Gastroesophageal sphincter (tissue), 3 donors: ENCODE data around the gene ANXA1.

ENCODE experiments used
- CTCF ChIP-seq, 4 experiments: fragments of 200-600 bp in 2 of 4; fragments of 450-650 bp in 2 of 4; sonication (generic) in 1 of 4; IDR thresholded peaks; one replicate each; pipeline ENCODE4 v1.5.1; 2017 to 2019; ENCODE audit warnings: antibody characterized with exemption in 4 of 4, mild to moderate bottlenecking in 2 of 4, moderate library complexity in 2 of 4
- EP300 ChIP-seq: sonication (generic); formaldehyde crosslinking; IDR thresholded peaks from one replicate; pipeline ENCODE4 v1.6.1; 2017; ENCODE audit warnings: antibody characterized with exemption, mild to moderate bottlenecking
- POLR2A ChIP-seq, 2 donors: fragments of 450-650 bp; IDR thresholded peaks; one replicate each; pipeline ENCODE4 v1.6.1; 2017; ENCODE audit warnings: antibody characterized with exemption in 2 of 2, mild to moderate bottlenecking in 2 of 2, moderate library complexity in 1 of 2
- POLR2AphosphoS5 ChIP-seq: sonication (generic); formaldehyde crosslinking; IDR thresholded peaks from one replicate; pipeline ENCODE4 v1.6.1; 2017; ENCODE audit warnings: antibody characterized with exemption

GRCh38 chr9:73104342-73104741 lies 47.3 kb upstream of the ANXA1 start:
- TF ChIP-seq CTCF (IDR thresholded peaks at IDR 0.05) (no peak), EP300 (no peak), POLR2A (IDR thresholded peaks at IDR 0.05) (no peak), POLR2AphosphoS5 (no peak)
